HL-60 (cell line): ENCODE measurements around the gene TBC1D12.
"Not testable (repeated sequence)": the region's sequence is repeated elsewhere in the genome, so short reads cannot be mapped to it uniquely, and the experiment has no call there.

ENCODE experiments used
- DNase-seq, 2 experiments: peaks; one replicate each; pipeline ENCODE4 v3.0.0-alpha.2; 2010 to 2020; ENCODE audit warnings: low read depth in 1 of 2, low spot score in 1 of 2
- H3K27ac ChIP-seq: fragments of 250-450 bp; sonication (Bioruptor Pico); replicated peaks from 2 replicates; pipeline ENCODE4 v1.5.1; 2020; ENCODE audit warnings: mild to moderate bottlenecking, moderate library complexity
- H3K27me3 ChIP-seq: fragments of 250-450 bp; sonication (Bioruptor Pico); 2 replicates; pipeline ENCODE4 v1.5.1; 2021; ENCODE audit warnings: mild to moderate bottlenecking, moderate library complexity; ENCODE audit not compliant: insufficient read depth, poor library complexity, severe bottlenecking
- H3K4me3 ChIP-seq: replicated peaks from 2 replicates; pipeline ENCODE4 v1.5.1; 2011; ENCODE audit warnings: mild to moderate bottlenecking, control low read depth, low read length; ENCODE audit not compliant: insufficient read depth
- GABPA ChIP-seq: IDR thresholded peaks from 2 replicates; pipeline ENCODE4 v1.6.1; 2012; ENCODE audit warnings: low read depth
- POLR2AphosphoS5 ChIP-seq: IDR thresholded peaks from 2 replicates; pipeline ENCODE4 v1.6.1; 2012; ENCODE audit warnings: low read depth
- SPI1 ChIP-seq: IDR thresholded peaks from 2 replicates; pipeline ENCODE4 v1.6.1; 2012; ENCODE audit warnings: low read depth, mild to moderate bottlenecking, borderline replicate concordance
- TF ChIP-seq, protein P1 (sequence below): IDR thresholded peaks from 2 replicates; pipeline ENCODE4 v1.6.1; 2012; ENCODE audit warnings: low read depth; ENCODE audit not compliant: insufficient replicate concordance
- TF ChIP-seq, protein P2 (sequence below): IDR thresholded peaks from one replicate; pipeline ENCODE4 v1.5.1; 2011; ENCODE audit warnings: low read length, control low read depth, inconsistent platforms; ENCODE audit not compliant: insufficient read depth

Gene TBC1D12

DNA sequence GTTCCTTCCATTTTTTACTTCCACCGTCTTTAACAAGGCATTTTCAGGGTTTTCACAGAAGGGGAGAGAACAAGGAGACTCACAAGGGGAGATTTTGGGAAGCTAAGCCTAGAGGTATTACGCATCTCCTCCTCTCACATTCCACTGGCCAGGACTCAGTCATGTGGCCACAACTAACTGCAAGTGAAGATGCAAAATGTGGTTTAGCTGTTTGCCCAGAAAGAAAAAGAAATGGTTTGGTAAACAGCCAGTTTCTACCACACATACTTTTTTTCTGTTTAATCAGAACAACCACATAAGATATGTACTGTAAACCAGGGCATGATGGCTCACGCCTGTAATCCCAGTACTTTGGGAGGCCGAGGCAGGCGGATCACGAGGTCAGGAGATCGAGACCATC is 121.8 kb downstream of the TBC1D12 start:
- TF ChIP-seq POLR2AphosphoS5 (no peak), GABPA (no peak), SPI1 (no peak)
- TF ChIP-seq, protein P1, sequence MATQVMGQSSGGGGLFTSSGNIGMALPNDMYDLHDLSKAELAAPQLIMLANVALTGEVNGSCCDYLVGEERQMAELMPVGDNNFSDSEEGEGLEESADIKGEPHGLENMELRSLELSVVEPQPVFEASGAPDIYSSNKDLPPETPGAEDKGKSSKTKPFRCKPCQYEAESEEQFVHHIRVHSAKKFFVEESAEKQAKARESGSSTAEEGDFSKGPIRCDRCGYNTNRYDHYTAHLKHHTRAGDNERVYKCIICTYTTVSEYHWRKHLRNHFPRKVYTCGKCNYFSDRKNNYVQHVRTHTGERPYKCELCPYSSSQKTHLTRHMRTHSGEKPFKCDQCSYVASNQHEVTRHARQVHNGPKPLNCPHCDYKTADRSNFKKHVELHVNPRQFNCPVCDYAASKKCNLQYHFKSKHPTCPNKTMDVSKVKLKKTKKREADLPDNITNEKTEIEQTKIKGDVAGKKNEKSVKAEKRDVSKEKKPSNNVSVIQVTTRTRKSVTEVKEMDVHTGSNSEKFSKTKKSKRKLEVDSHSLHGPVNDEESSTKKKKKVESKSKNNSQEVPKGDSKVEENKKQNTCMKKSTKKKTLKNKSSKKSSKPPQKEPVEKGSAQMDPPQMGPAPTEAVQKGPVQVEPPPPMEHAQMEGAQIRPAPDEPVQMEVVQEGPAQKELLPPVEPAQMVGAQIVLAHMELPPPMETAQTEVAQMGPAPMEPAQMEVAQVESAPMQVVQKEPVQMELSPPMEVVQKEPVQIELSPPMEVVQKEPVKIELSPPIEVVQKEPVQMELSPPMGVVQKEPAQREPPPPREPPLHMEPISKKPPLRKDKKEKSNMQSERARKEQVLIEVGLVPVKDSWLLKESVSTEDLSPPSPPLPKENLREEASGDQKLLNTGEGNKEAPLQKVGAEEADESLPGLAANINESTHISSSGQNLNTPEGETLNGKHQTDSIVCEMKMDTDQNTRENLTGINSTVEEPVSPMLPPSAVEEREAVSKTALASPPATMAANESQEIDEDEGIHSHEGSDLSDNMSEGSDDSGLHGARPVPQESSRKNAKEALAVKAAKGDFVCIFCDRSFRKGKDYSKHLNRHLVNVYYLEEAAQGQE: no peak
- TF ChIP-seq, protein P2, sequence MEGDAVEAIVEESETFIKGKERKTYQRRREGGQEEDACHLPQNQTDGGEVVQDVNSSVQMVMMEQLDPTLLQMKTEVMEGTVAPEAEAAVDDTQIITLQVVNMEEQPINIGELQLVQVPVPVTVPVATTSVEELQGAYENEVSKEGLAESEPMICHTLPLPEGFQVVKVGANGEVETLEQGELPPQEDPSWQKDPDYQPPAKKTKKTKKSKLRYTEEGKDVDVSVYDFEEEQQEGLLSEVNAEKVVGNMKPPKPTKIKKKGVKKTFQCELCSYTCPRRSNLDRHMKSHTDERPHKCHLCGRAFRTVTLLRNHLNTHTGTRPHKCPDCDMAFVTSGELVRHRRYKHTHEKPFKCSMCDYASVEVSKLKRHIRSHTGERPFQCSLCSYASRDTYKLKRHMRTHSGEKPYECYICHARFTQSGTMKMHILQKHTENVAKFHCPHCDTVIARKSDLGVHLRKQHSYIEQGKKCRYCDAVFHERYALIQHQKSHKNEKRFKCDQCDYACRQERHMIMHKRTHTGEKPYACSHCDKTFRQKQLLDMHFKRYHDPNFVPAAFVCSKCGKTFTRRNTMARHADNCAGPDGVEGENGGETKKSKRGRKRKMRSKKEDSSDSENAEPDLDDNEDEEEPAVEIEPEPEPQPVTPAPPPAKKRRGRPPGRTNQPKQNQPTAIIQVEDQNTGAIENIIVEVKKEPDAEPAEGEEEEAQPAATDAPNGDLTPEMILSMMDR: no peak

DNA sequence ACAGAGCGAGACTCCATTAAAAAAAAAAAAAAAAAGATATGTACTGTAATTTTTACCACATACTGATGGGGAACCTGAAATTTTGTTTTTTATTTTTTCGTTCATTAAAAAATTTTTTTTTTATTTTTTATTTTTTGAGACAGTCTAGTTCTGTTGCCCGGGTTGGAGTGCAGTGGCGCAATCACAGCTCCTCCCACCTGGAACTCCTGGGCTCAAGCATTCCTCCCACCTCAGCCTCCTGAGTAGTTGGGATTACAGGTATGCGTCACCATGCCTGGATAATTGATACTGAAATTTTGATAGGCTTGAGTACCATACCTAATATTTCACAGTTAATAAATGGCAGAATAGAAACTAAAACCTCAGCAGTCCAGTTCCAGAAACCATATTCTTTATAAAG is 122.4 kb downstream of the TBC1D12 start:
- Histone ChIP-seq H3K27ac (no peak overlapping the region), H3K4me3 (no peak overlapping the region), H3K27me3 (no peaks in the 10 kb centered on the region)
- DNase-seq: no peak
- TF ChIP-seq, protein P1: no peak
- no peak for TF ChIP-seq SPI1
- TF ChIP-seq, protein P2: no peak
- no peak for TF ChIP-seq GABPA
- TF ChIP-seq POLR2AphosphoS5: no peak

More for the DNA sequence above, 121.8 kb downstream of the TBC1D12 start:
- no peak for DNase-seq
- Histone ChIP-seq H3K27ac (no peak overlapping the region), H3K27me3 (no peaks in the 10 kb centered on the region), H3K4me3 (no peak overlapping the region)

DNA sequence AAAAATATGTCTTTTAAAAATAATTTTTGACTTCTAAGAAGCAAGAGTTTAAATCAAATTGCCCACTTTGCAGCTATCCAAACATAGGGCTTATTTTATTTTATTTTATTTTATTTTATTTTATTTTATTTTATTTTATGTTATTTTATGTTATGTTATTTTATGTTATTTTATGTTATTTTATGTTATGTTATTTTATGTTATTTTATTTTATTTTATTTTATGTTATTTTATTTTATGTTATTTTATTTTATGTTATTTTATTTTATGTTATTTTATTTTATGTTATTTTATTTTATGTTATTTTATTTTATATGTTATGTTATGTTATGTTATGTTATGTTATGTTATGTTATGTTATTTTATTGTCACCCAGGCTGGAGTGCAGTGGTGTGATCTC is 129.2 kb downstream of the TBC1D12 start:
- not testable (repeated sequence) for H3K27me3 ChIP-seq, H3K4me3 ChIP-seq, H3K27ac ChIP-seq, DNase-seq

DNA sequence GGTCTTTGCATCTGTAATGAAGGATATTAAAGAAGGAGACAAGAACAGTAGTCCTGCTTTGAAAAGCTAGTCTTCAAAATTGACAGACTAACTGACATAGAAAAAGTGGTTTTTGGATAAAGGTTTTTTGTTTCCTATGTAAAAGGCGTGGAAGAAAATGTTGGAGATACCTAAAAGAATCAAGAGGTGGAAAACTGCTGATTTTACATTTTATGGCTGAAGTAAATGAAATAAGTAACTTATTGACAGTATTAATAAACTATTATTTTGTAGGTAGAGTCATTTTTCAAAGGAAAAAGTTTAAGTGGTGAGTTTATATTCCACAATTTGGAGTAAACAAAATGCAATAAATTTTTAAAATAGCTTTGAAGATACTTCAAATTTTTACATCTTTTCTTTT is 130.7 kb downstream of the TBC1D12 start:
- Histone ChIP-seq H3K4me3 (no peak overlapping the region), H3K27ac (no peak overlapping the region), H3K27me3 (peaks cover 7% of the 10 kb centered on the region)
- TF ChIP-seq POLR2AphosphoS5 (no peak), GABPA (no peak), SPI1 (no peak)
- TF ChIP-seq, protein P1: no peak
- TF ChIP-seq, protein P2: no peak
- no peak for DNase-seq

DNA sequence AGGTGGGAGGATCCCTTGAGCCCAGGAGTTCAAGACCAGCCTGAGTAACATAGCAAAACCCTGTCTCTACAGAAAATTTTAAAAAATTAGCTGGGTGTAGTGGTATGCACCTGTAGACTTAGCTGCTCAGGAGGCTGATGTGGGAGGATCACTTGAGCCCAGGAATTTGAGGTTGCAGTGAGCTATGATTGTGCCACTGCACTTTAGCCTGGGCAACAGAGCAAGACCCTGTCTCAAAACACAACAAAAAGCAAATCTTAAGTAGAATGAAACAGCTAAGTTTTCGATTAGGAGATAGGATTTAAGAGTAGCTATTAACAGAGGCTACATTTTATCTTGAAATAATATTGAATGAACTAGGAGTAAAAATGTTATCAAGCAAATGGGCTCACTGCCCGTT is 139.9 kb downstream of the TBC1D12 start:
- not testable (repeated sequence) for H3K27ac ChIP-seq, DNase-seq, H3K27me3 ChIP-seq, H3K4me3 ChIP-seq
